ENCODE data around the gene AVPR1B.

AVPR1B gene

GRCh38 chr1:206111271-206111927, 5.8 kb downstream of the AVPR1B start:
- no peak for DNase-seq

DNA sequence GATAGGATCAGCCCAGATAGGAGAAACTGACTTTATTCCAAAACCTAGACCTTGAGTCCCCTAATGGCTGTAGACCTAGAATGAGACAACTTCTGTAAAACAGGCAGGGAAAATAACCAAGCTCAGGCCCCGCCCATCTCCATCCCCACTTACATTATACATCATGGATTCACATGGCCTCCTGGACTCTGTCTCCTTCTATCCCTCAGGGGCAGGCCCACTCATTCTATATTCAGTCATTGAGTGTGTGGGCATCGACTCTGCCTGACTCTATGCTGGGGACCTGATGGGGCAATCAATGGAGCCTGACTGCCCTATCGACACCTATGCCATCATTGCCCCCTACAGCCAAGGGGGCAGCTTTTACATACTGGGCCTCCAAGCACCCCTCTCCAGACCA, 6.4 kb downstream of the AVPR1B start:
- DNase-seq, result no peak

- no peak for DNase-seq
Observed at GRCh38 chr1:206110161-206110560, 7.0 kb downstream of the AVPR1B start.

- no peak for DNase-seq
Observed at GRCh38 chr1:206109718-206110117, 7.5 kb downstream of the AVPR1B start.

GRCh38 chr1:206108635-206109034, 8.6 kb downstream of the AVPR1B start:
- DNase-seq, result no peak

DNA sequence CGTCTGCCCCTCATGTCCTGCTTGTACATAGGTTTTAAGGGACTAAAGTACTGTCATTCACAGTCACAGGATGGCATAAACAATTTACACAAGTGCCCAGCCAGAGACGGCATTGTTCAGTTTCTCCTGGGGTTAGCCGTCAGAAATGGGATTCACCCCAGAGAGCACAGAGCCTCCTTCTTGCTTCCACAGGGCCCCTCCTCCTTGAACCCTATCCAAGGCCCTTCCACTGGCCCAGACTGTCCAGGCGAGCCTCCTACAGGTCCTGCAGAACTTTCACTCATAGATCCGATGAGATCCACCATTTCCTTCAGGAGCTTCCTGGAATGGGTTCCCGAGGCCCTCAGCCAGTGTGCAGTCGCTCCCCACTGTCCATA, 10.0 kb downstream of the AVPR1B start:
- no peak for DNase-seq

GRCh38 chr1:206106328-206107167, 10.6 kb downstream of the AVPR1B start:
- peak; percentile 70 for DNase-seq

DNA sequence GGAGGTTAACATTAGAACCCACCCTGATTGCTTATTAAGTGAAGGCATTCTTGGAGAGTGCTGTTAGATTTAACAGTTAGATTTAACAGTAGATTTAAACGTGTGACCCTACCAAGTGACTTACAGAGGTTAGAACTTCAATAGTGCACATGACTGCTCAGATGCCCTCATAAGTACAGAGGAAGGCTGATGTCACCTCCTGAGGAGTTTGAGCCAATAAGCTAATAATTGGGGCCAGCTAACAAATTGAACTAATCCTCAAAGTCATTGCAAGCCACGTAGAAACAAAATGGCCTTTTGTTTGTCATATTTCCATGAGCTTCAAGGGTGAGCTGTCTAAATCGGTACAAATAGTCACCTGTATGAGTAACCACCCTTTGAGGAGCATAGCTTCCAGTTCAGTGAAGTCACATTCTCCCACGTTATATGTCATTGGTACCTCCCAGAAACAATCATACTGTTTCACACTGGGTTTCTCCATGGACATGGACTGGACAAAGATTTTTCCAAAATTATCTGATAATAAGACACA, 11.7 kb downstream of the AVPR1B start:
- no peak for DNase-seq

- DNase-seq, result no peak
Observed at GRCh38 chr1:206103979-206104378, 13.2 kb downstream of the AVPR1B start.

GRCh38 chr1:206102292-206102936, 14.8 kb downstream of the AVPR1B start:
- no peak for DNase-seq

GRCh38 chr1:206101351-206102045, 15.7 kb downstream of the AVPR1B start:
- DNase-seq, result no peak

DNA sequence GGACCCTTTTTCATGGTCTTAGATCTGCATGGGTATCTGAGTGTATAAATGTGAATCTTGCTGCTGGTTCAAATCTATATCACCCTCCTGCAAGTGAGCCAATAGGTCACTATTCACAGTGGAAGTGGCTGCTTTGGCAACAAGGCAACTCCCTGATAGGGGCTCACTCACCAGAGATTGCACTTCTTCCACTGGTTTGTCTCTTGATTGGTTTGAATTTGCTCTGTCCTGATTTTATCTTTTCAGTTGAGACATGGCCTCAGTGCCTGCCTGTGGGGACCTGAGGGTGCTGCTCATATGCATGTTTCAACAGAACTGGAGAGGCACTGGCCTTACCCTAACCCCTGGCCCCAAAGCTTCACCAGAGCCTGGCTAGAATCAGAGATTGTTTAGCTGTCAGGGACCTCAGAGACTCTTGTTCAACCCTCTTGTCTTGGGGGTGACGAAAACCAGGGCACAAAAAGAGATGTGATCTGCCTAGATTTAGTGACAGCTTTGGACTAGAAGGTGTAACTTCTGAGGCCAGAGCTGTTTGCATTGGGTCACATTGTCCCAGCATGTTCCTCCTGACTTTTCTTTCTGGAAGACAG, 16.9 kb downstream of the AVPR1B start:
- no peak for DNase-seq

DNA sequence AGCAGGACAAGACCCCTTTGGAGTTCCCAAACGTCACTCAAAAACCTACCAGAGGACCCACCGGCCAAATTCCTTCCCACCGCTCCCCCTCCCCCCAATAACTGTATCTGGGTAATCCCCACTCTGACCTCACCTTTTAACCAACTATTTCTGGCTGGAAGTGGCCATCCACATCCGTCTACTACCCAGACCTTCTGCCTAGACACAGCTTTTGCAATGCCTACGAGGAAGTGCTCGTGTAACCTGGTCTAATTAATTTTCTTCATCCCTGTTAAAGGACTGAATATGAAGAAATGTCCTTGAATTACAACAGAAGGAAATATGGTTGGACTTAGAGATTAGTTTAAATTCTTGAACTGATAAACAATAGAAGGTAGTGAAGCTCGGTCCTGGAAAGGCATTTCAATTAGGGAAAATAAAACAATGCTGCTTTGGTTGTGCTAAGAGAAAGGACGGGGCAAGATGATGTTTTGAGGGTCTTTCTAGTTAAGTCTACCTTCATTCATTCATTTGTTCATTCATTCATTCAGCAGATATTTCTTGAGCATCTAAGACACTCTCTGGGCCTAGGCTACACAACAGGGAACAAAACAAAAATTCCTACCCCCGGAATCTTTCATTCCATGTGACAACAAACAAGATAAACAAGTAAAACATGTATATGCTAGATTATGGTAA, 18.8 kb downstream of the AVPR1B start:
- DNase-seq, result no peak

- DNase-seq, result no peak
Observed at GRCh38 chr1:206097381-206097780, 19.8 kb downstream of the AVPR1B start.

DNA sequence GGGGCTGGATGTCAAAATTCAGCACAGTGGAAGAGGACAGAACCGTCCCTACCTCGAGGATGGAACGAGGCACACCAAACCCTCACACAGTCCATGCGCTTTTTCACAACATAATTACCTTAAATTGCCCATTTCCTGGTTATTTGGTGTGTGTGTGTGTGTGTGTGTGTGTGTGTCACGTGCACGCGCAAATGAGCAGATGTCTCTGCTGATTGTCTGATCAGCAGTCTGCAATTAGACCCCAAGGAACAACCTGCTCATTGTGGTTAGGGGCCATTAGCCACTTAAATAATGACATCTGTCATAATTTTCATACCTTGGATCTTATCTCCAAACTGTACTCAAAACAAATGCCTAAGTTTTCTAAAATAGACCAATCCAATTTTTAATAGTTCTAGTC, 23.2 kb downstream of the AVPR1B start:
- DNase-seq, result no peak

DNA sequence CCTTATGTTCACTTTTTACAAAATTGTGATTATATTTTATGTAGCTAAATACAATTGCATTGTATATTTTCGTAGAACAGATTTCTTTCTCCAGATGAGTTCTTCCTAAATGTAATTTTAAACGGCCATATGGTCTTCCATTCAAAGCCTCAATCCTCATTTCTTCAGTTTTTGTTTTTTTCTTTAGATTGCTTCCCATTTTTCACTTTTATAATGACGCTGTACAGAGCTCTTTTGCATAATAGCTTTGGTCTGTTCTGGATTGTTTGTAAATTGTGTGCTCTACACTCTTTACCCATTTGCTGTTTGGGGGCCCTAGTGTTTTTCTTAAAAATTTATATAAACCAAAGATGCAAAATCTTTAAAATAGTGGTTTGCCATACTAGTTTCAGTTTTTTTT, 27.8 kb downstream of the AVPR1B start:
- DNase-seq, result no peak

DNA sequence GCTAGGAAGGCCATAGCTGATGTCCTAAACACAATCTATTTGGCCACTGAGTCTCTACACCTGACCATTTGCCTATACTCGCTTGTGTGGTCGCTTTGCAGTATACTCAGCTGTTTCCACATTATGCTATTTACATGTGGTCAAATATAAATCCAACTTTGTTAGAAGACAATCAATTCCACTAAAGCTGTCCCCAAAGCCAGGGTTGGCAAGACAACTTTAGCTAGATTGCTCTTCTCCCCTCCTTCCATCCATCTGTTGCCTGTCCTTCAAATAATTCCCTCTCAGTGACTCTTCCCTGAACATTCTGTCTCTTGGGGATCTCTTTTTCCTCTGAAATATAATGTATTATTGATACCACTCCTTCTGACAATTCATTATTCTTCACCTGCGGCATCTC, 30.1 kb downstream of the AVPR1B start:
- no peak for DNase-seq

DNA sequence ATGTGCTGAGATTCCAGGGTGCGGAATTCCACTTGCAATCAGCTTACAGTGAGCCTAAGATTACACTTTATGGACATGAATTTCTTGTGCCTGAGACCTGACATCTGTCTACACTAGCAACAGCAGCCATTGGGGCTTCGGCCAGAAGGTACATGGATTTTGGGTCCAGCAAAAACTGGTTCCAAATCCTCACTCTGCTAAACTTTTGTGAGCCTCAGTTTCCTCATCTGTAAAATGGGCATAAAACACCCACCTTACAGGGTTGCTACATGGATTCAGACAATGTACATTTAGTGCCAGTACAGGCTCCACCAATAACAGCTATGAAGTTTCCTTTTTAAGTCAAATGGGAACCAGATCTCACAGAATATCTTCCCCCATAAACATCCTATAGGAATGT, 33.4 kb downstream of the AVPR1B start:
- DNase-seq, result no peak

- DNase-seq, result no peak
Observed at GRCh38 chr1:206082831-206083695, 34.1 kb downstream of the AVPR1B start.

- no peak for DNase-seq
Observed at GRCh38 chr1:206081856-206082255, 35.3 kb downstream of the AVPR1B start.
